ENCODE results near the gene GCNT1.
"Not testable (repeated sequence)": the region's sequence is repeated elsewhere in the genome, so short reads cannot be mapped to it uniquely, and the experiment has no call there.

GCNT1 gene

GRCh38 chr9:76458903-76459693 lies at the start of gene GCNT1:
GCNT1 (plus strand) TSS chr9:76459182; CDS start chr9:76502382, 43,200 bp downstream.
- DNase-seq: peak; percentile 88

GRCh38 chr9:76412638-76413037 lies 46.3 kb upstream of the GCNT1 start:
- no peak for DNase-seq

- DNase-seq: no peak
Observed at GRCh38 chr9:76413658-76414057, 45.3 kb upstream of the GCNT1 start.

- no peak for DNase-seq
Observed at GRCh38 chr9:76414661-76415060, 44.3 kb upstream of the GCNT1 start.

- DNase-seq: no peak
Observed at GRCh38 chr9:76415154-76415553, 43.8 kb upstream of the GCNT1 start.

- DNase-seq: no peak
Observed at GRCh38 chr9:76415731-76416130, 43.3 kb upstream of the GCNT1 start.

- no peak for DNase-seq
Observed at GRCh38 chr9:76417394-76417793, 41.6 kb upstream of the GCNT1 start.

- DNase-seq: peak; percentile 54
Observed at GRCh38 chr9:76419782-76420380, 39.1 kb upstream of the GCNT1 start.

GRCh38 chr9:76423216-76424177 lies 35.5 kb upstream of the GCNT1 start:
- DNase-seq: no peak

GRCh38 chr9:76424491-76424890 lies 34.5 kb upstream of the GCNT1 start:
- DNase-seq: no peak

- DNase-seq: no peak
Observed at GRCh38 chr9:76425677-76426453, 33.1 kb upstream of the GCNT1 start.

GRCh38 chr9:76426807-76427419 lies 32.1 kb upstream of the GCNT1 start:
- DNase-seq: no peak

- DNase-seq: no peak
Observed at GRCh38 chr9:76431601-76432000, 27.4 kb upstream of the GCNT1 start.

- DNase-seq: no peak
Observed at GRCh38 chr9:76433406-76433805, 25.6 kb upstream of the GCNT1 start.

- DNase-seq: no peak
Observed at GRCh38 chr9:76433836-76434235, 25.1 kb upstream of the GCNT1 start.

- DNase-seq: not testable (repeated sequence)
Observed at GRCh38 chr9:76434897-76435296, 24.1 kb upstream of the GCNT1 start.

GRCh38 chr9:76437017-76437699 lies 21.8 kb upstream of the GCNT1 start:
- DNase-seq: not testable (repeated sequence)

GRCh38 chr9:76438841-76439588 lies 20.0 kb upstream of the GCNT1 start:
- DNase-seq: no peak

- no peak for DNase-seq
Observed at GRCh38 chr9:76441551-76442322, 17.2 kb upstream of the GCNT1 start.

- DNase-seq: no peak
Observed at GRCh38 chr9:76443887-76444286, 15.1 kb upstream of the GCNT1 start.
